Measurements from ENCODE around the gene EPHA10.

- TF ChIP-seq CTCF (IDR thresholded peaks at IDR 0.05) (no peak), POLR2A (IDR thresholded peaks at IDR 0.05) (no peak)
Observed at GRCh38 chr1:37677808-37678207, 87.1 kb downstream of the EPHA10 start.
